Loucy (cell line): ENCODE results near the gene ODC1.
A peak's percentile ranks its signal among the peaks of the same experiment; 100 is the strongest.

Source experiments
- H2AFZ ChIP-seq: fragments of 200-600 bp; sonication (generic); 2 replicates; pipeline ENCODE4 v1.6.0; 2016; ENCODE audit warnings: antibody characterized with exemption, mild to moderate bottlenecking, low read length, moderate library complexity
- H3F3A ChIP-seq: fragments of 200-600 bp; 2 replicates; pipeline ENCODE4 v1.6.0; 2016; ENCODE audit warnings: antibody characterized with exemption, low read depth, mild to moderate bottlenecking
- H3K27me3 ChIP-seq: fragments of 200-600 bp; sonication (generic); 2 replicates; pipeline ENCODE4 v1.6.1; 2014; ENCODE audit warnings: low read length, mild to moderate bottlenecking; ENCODE audit not compliant: insufficient read depth, poor library complexity, severe bottlenecking
- H3K36me3 ChIP-seq: fragments of 200-600 bp; sonication (generic); 2 replicates; pipeline ENCODE4 v1.6.1; 2016; ENCODE audit warnings: low read length; ENCODE audit not compliant: insufficient read depth
- H3K4me1 ChIP-seq: fragments of 200-600 bp; sonication (generic); 2 replicates; pipeline ENCODE4 v1.5.1; 2014; ENCODE audit warnings: low read length, mild to moderate bottlenecking; ENCODE audit not compliant: insufficient read depth, poor library complexity, severe bottlenecking
- H3K4me2 ChIP-seq: fragments of 200-600 bp; sonication (generic); 2 replicates; pipeline ENCODE4 v1.6.0; 2014; ENCODE audit warnings: antibody characterized with exemption, low read length, low read depth, mild to moderate bottlenecking; ENCODE audit not compliant: poor library complexity, severe bottlenecking
- H3K4me3 ChIP-seq: fragments of 200-600 bp; sonication (generic); 2 replicates; pipeline ENCODE4 v1.5.1; 2014; ENCODE audit warnings: low read length, mild to moderate bottlenecking, mixed read lengths; ENCODE audit not compliant: poor library complexity, severe bottlenecking
- H3K79me2 ChIP-seq: fragments of 200-600 bp; sonication (generic); 2 replicates; pipeline ENCODE4 v1.6.1; 2014; ENCODE audit warnings: low read length; ENCODE audit not compliant: insufficient read depth
- H3K9ac ChIP-seq: fragments of 200-600 bp; sonication (generic); 2 replicates; pipeline ENCODE4 v1.6.0; 2014; ENCODE audit warnings: mild to moderate bottlenecking, low read depth, low read length, moderate library complexity; ENCODE audit not compliant: poor library complexity, severe bottlenecking
- H3K9me2 ChIP-seq: fragments of 200-600 bp; sonication (generic); replicated peaks from 2 replicates; pipeline ENCODE4 v1.6.1; 2016; ENCODE audit warnings: low read depth, low read length, mixed read lengths
- H3K9me3 ChIP-seq: fragments of 200-600 bp; sonication (generic); 2 replicates; pipeline ENCODE4 v1.6.1; 2014; ENCODE audit warnings: mild to moderate bottlenecking, antibody characterized with exemption, low read length, low read depth; ENCODE audit not compliant: insufficient read depth
- H4K20me1 ChIP-seq: fragments of 200-600 bp; sonication (generic); 2 replicates; pipeline ENCODE4 v1.6.0; 2014; ENCODE audit warnings: antibody characterized with exemption, low read length, mild to moderate bottlenecking; ENCODE audit not compliant: insufficient read depth, poor library complexity, severe bottlenecking
- CTCF ChIP-seq: fragments of 200-600 bp; sonication (generic); conservative IDR thresholded peaks from 2 replicates; pipeline ENCODE4 v1.5.1; 2014; ENCODE audit warnings: mild to moderate bottlenecking, antibody characterized with exemption, low read length
- EZH2phosphoT487 ChIP-seq: fragments of 200-600 bp; IDR thresholded peaks from 2 replicates; pipeline ENCODE4 v1.6.1; 2018; ENCODE audit warnings: antibody characterized with exemption, mild to moderate bottlenecking, moderate library complexity, borderline replicate concordance

The ODC1 gene

GRCh38 chr2:10478298-10478625 lies 30.1 kb upstream of the ODC1 start:
- Histone ChIP-seq H3K4me2 (no peak overlapping the region), H3K9me2 (no peaks in the 10 kb centered on the region), H2AFZ (no peak overlapping the region), H3K79me2 (no peaks in the 10 kb centered on the region), H3K9ac (no peak overlapping the region), H3K36me3 (no peaks in the 10 kb centered on the region), H3K9me3 (no peaks in the 10 kb centered on the region), H3K4me3 (no peak overlapping the region), H3K27me3 (no peaks in the 10 kb centered on the region), H4K20me1 (no peaks in the 10 kb centered on the region), H3K4me1 (no peaks in the 10 kb centered on the region), H3F3A (no peaks in the 10 kb centered on the region)
- no peak for TF ChIP-seq CTCF
- no peak for TF ChIP-seq EZH2phosphoT487

GRCh38 chr2:10477443-10478297 lies 29.5 kb upstream of the ODC1 start:
- Histone ChIP-seq H4K20me1 (no peaks in the 10 kb centered on the region), H3K79me2 (no peaks in the 10 kb centered on the region), H3K9ac (no peak overlapping the region), H3K9me2 (no peaks in the 10 kb centered on the region), H3F3A (no peaks in the 10 kb centered on the region), H3K36me3 (no peaks in the 10 kb centered on the region), H3K9me3 (no peaks in the 10 kb centered on the region), H3K4me2 (no peak overlapping the region), H3K4me3 (no peak overlapping the region), H3K27me3 (no peaks in the 10 kb centered on the region), H3K4me1 (no peaks in the 10 kb centered on the region), H2AFZ (peak overlapping the region; percentile 19; the same call in 1 of the 2 replicates)
- TF ChIP-seq EZH2phosphoT487 (no peak), CTCF (no peak)

GRCh38 chr2:10476723-10477442 lies 28.8 kb upstream of the ODC1 start:
- no peaks in the 10 kb centered on the region for H3K4me1 ChIP-seq
- H3K4me2 ChIP-seq, result no peak overlapping the region
- no peaks in the 10 kb centered on the region for H3K9me2 ChIP-seq
- TF ChIP-seq CTCF (no peak), EZH2phosphoT487 (no peak)
- no peak overlapping the region for H3K4me3 ChIP-seq
- H3K36me3 ChIP-seq, result no peaks in the 10 kb centered on the region
- H3F3A ChIP-seq, result no peaks in the 10 kb centered on the region
- no peaks in the 10 kb centered on the region for H4K20me1 ChIP-seq
- H2AFZ ChIP-seq, result peak overlapping the region; percentile 19; the same call in 1 of the 2 replicates
- no peaks in the 10 kb centered on the region for H3K27me3 ChIP-seq
- H3K9me3 ChIP-seq, result no peaks in the 10 kb centered on the region
- H3K9ac ChIP-seq, result no peak overlapping the region
- no peaks in the 10 kb centered on the region for H3K79me2 ChIP-seq
